RWPE1 (cell line): ENCODE measurements around the gene MINDY2.
"Not testable (repeated sequence)": the region's sequence is repeated elsewhere in the genome, so short reads cannot be mapped to it uniquely, and the experiment has no call there.

ENCODE experiments used
- CTCF ChIA-PET: fragments of 350-600 bp; sonication (Branson Sonifier 250); formaldehyde crosslinking; extraction: SDS; loops from one replicate; lab custom pipeline; 2021; lab: Yijun Ruan, JAX
- POLR2A ChIA-PET: fragments of 400-600 bp; formaldehyde crosslinking; extraction: SDS; loops from one replicate; lab custom pipeline; 2020; ENCODE audit warnings: antibody characterized with exemption; ENCODE audit not compliant: low non-redundant PET; lab: Yijun Ruan, JAX
- DNase-seq: peaks from one replicate; pipeline ENCODE4 v3.0.0; 2012; ENCODE audit warnings: low spot score
- H3K27ac ChIP-seq: fragments of 450-650 bp; 2 replicates; pipeline ENCODE4 v1.5.1; 2017
- TF ChIP-seq, protein P1 (sequence below): fragments of 450-650 bp; conservative IDR thresholded peaks from 2 replicates; pipeline ENCODE4 v1.5.1; 2017; ENCODE audit warnings: low read depth, mild to moderate bottlenecking

Gene MINDY2

DNA sequence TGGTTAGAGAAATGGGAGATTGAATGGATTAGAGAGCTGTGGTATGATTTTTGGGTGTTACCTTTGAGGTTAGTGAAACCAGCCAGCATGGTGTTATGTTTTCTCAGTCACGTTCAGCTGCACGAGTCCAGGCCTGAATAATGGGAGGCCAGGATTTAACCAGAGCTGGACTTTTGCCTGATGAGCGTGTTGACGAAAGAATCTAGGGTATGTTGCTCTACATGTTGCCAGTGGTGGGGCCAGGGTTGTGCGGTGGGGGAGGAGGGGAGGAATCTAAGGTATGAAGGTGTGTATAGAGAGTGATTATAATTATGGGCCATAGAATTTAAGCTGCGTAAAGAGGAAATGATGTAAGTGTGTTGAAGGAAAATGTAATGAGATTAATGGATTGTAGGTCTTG is 22.8 kb downstream of the MINDY2 start:
- peak overlapping the region; percentile 87 for H3K27ac ChIP-seq
- DNase-seq, result peak; percentile 97
- TF ChIP-seq, protein P1, sequence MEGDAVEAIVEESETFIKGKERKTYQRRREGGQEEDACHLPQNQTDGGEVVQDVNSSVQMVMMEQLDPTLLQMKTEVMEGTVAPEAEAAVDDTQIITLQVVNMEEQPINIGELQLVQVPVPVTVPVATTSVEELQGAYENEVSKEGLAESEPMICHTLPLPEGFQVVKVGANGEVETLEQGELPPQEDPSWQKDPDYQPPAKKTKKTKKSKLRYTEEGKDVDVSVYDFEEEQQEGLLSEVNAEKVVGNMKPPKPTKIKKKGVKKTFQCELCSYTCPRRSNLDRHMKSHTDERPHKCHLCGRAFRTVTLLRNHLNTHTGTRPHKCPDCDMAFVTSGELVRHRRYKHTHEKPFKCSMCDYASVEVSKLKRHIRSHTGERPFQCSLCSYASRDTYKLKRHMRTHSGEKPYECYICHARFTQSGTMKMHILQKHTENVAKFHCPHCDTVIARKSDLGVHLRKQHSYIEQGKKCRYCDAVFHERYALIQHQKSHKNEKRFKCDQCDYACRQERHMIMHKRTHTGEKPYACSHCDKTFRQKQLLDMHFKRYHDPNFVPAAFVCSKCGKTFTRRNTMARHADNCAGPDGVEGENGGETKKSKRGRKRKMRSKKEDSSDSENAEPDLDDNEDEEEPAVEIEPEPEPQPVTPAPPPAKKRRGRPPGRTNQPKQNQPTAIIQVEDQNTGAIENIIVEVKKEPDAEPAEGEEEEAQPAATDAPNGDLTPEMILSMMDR, result no peak
- ChIA-PET POLR2A (interaction anchor here (0.9 kb wide), 1 partner anchor 22 kb away, joined by 3 read pairs; no protein-coding TSS in a partner anchor), CTCF (no interaction called here)

DNA sequence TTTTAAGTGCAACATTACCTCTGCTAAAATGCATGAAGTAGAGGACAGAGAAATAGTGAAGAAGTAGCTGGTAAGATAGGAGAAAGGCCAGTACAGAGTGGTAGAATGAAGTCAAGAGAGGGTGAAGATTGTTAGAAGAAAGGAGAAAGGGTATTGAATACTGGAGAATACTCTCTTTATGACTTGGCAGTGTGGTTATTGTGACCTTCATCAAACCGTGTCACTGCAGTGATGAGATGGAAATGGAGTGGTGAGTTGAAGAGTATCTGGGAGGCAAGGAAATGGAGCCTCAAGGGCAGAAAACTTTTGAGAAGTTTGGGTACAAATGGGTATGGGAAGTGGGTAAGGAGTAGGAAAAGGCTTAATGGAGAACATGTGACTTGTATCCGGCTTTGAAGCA is 24.7 kb downstream of the MINDY2 start:
- no peak for DNase-seq
- ChIA-PET CTCF (no interaction called here), POLR2A (no interaction called here)
- TF ChIP-seq, protein P1, result no peak
- peak overlapping the region; percentile 71; the same call in 1 of the 2 replicates for H3K27ac ChIP-seq

DNA sequence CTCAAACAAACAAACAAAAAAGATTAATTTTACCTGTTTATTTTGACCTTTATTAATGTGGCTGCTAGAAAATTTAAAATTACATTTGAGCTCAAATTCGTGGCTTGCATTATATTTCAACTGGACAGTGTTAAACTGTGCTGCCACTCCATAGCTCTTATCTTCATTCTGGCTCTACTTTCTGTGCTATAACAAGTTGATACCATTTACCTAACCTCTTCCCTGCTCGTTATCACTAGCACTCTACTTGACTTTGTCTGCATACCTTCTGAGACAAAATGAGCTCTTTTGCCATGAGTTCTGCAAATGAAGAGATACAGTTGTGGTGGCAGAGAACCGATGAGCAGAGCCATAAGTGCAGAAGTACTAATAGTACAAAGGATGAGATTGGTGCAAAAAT is 26.4 kb downstream of the MINDY2 start:
- POLR2A ChIA-PET, result no interaction called here
- TF ChIP-seq, protein P1, result no peak
- CTCF ChIA-PET, result interaction anchor here (0.7 to 1.0 kb wide), 2 partner anchors 13 to 794 kb away, joined by 4 read pairs; no protein-coding TSS in a partner anchor
- DNase-seq, result no peak
- no peak overlapping the region for H3K27ac ChIP-seq

DNA sequence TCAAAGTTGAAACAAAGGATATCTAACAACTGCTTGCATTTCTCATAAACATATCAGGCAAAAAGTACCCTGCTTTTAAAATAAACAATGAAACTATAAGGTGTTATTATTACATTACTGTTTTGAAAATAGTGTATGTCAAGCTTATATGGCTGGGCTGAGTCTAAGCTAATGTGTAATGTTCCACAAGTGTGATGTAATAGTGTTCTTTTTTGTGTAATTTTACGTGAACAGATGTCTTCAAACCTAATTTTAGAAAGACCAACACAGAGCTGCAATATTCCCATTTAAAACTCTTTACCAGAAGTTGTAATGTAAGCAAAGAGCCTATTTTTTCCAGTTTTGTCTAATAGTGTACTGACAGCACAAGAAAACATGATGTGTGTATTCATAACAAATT is 34.0 kb downstream of the MINDY2 start:
- ChIA-PET POLR2A (no interaction called here), CTCF (interaction anchor here (0.7 kb wide), 2 partner anchors 596 to 629 kb away, joined by 3 read pairs; no protein-coding TSS in a partner anchor)
- no peak overlapping the region for H3K27ac ChIP-seq
- TF ChIP-seq, protein P1, result no peak
- DNase-seq, result no peak

- CTCF ChIA-PET, result interaction anchor here (0.6 kb wide), 2 partner anchors 87 to 465 kb away, joined by 3 to 10 read pairs; no protein-coding TSS in a partner anchor
Measured at GRCh38 chr15:58823267-58823666, 52.2 kb downstream of the MINDY2 start.

DNA sequence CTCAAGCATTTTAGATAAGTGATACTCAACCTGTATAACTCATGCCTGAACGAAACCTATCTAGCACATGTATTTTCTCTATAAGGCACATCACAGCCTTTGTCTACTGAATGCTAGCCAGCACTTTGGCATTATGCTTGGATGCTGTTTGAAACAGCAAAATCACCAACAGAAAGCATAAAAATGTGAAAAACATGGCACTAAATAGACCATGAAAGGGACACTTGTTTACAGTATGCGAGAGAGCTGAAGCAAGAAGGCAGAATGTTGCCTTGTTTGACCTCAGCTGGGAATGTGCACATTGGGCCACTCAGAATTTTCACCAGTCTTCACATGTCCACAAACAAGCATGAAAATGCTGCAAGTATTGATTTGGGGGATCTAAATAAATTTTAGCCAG is 59.5 kb downstream of the MINDY2 start:
- DNase-seq, result no peak
- ChIA-PET POLR2A (no interaction called here), CTCF (interaction anchor here (0.7 kb wide), 1 partner anchor 74 kb away, joined by 3 read pairs; no protein-coding TSS in a partner anchor)
- TF ChIP-seq, protein P1, result no peak
- H3K27ac ChIP-seq, result no peak overlapping the region

More at GRCh38 chr15:58823267-58823666, 52.2 kb downstream of the MINDY2 start:
- POLR2A ChIA-PET, DNase-seq, H3K27ac ChIP-seq: not testable (repeated sequence)

- CTCF ChIA-PET, result interaction anchor here (0.8 kb wide), 1 partner anchor 88 kb away, joined by 3 read pairs; no protein-coding TSS in a partner anchor
- H3K27ac ChIP-seq, DNase-seq, POLR2A ChIA-PET: not testable (repeated sequence)
Measured at GRCh38 chr15:58833681-58834426, 62.8 kb downstream of the MINDY2 start.
